HepG2 (cell line): Measurements from ENCODE around the gene PPOX. TPM values are rescaled to one million over a fixed set of nuclear protein-coding genes. Genes with fewer than 3 reads are reported as not detected.

Source experiments
- ADNP ChIP-seq: sonication (generic); formaldehyde crosslinking; IDR thresholded peaks from 2 replicates; pipeline ENCODE4 v1.4.0; 2020; ENCODE audit warnings: missing genetic modification reagents
- ESRRA ChIP-seq: sonication (generic); formaldehyde crosslinking; IDR thresholded peaks from 2 replicates; pipeline ENCODE4 v1.5.1; 2020; ENCODE audit warnings: mild to moderate bottlenecking, low read depth, missing genetic modification reagents
- GABPA ChIP-seq, 2 experiments: IDR thresholded peaks; 2 replicates each; pipeline ENCODE4 v1.6.1; 2011 to 2016; ENCODE audit warnings: low read depth in 2 of 2, low read length in 1 of 2, missing biosample characterization in 1 of 2, missing genetic modification characterization in 1 of 2
- GABPB1 ChIP-seq: IDR thresholded peaks from 2 replicates; pipeline ENCODE4 v1.6.1; 2016; ENCODE audit warnings: mild to moderate bottlenecking, missing genetic modification reagents, moderate library complexity, missing compliant biosample characterization
- HOXA3 ChIP-seq: sonication (generic); formaldehyde crosslinking; IDR thresholded peaks from 2 replicates; pipeline ENCODE4 v1.5.0; 2020; ENCODE audit warnings: missing genetic modification reagents
- IRF2 ChIP-seq: IDR thresholded peaks from 2 replicates; pipeline ENCODE4 v1.6.1; 2018; ENCODE audit warnings: missing genetic modification reagents, missing compliant biosample characterization
- ISL2 ChIP-seq: sonication (generic); formaldehyde crosslinking; IDR thresholded peaks from 2 replicates; pipeline ENCODE4 v1.5.0; 2020; ENCODE audit warnings: missing genetic modification reagents
- REPIN1 ChIP-seq: sonication (generic); formaldehyde crosslinking; IDR thresholded peaks from 2 replicates; pipeline ENCODE4 v1.8.0; 2022; ENCODE audit warnings: missing genetic modification reagents, low read depth, mild to moderate bottlenecking, borderline replicate concordance
- SIX1 ChIP-seq: sonication (generic); formaldehyde crosslinking; IDR thresholded peaks from 2 replicates; pipeline ENCODE4 v1.4.0; 2020; ENCODE audit warnings: missing genetic modification reagents, borderline replicate concordance
- SOX6 ChIP-seq, 2 experiments: fragments of 450-650 bp in 1 of 2; sonication (generic) in 1 of 2; formaldehyde crosslinking in 1 of 2; IDR thresholded peaks; 2 replicates each; pipeline versions ENCODE4 v1.4.0 to v1.6.1; 2017 to 2020; ENCODE audit warnings: antibody characterized with exemption in 1 of 2, mild to moderate bottlenecking in 1 of 2, missing genetic modification reagents in 1 of 2
- TBX2 ChIP-seq: sonication (generic); formaldehyde crosslinking; IDR thresholded peaks from 2 replicates; pipeline ENCODE4 v1.5.0; 2020; ENCODE audit warnings: missing genetic modification reagents, mild to moderate bottlenecking, borderline replicate concordance
- TEAD2 ChIP-seq: sonication (generic); formaldehyde crosslinking; IDR thresholded peaks from 2 replicates; pipeline ENCODE4 v1.9.0; 2021; ENCODE audit warnings: missing genetic modification reagents
- ZKSCAN8 ChIP-seq: IDR thresholded peaks from 2 replicates; pipeline ENCODE4 v1.6.1; 2016; ENCODE audit warnings: borderline replicate concordance, missing genetic modification reagents, missing compliant biosample characterization
- ZNF407 ChIP-seq: sonication (generic); formaldehyde crosslinking; IDR thresholded peaks from one replicate; pipeline ENCODE4 v1.5.1; 2020; ENCODE audit warnings: mild to moderate bottlenecking, missing genetic modification reagents; ENCODE audit errors: not compliant biosample characterization
- ZSCAN29 ChIP-seq: sonication (generic); formaldehyde crosslinking; conservative IDR thresholded peaks from 2 replicates; pipeline ENCODE4 v1.4.0; 2020; ENCODE audit warnings: mild to moderate bottlenecking, missing genetic modification reagents
- polyA plus RNA-seq, 8 experiments: library from polyadenylated mRNA; depleted of rRNA in 3 of 8; stranded (reverse) in 7 of 8; unstranded in 1 of 8; fragments of >200 nt; fragmentation: Illumina TruSeq in 4 of 8; extraction: Trizol in 4 of 8; gene quantifications; 2 replicates each; pipeline versions ENCODE4 v1.2.1 to v1.2.3, GENCODE V29; 2011 to 2016; ENCODE audit warnings: low read depth in 4 of 8, missing spikeins in 1 of 8, mixed read lengths in 1 of 8; ENCODE audit not compliant: insufficient read depth in 1 of 8
- total RNA-seq, 5 experiments: library from RNA; depleted of rRNA; stranded (reverse); fragments of >200 nt; fragmentation: Illumina TruSeq; extraction: Trizol; gene quantifications; 2 replicates each; pipeline ENCODE4 v1.2.3, GENCODE V29; 2016; ENCODE audit warnings: low read depth in 1 of 5
- TF ChIP-seq, protein P1 (sequence below): sonication (generic); formaldehyde crosslinking; IDR thresholded peaks from 2 replicates; pipeline ENCODE4 v1.4.0; 2020; ENCODE audit warnings: missing genetic modification reagents, borderline replicate concordance

PPOX gene
- total and polyA plus RNA-seq, 2 of the 13 experiments (the other 11 are each of a cell fraction or from before 2014, with no cell fraction given) = 15.5 to 27.7 TPM

- no peak for TF ChIP-seq ZNF407
- TF ChIP-seq IRF2 (CRISPR knock-in tag) = 0 out of 2 replicates have a peak, but pooled peaks have one; percentile 37
- no peak for TF ChIP-seq SOX6 (IDR thresholded peaks at IDR 0.05)
- TF ChIP-seq SOX6 (CRISPR knock-in tag; IDR thresholded peaks at IDR 0.05) = peak; percentile 14; the same call in 1 of the 2 replicates
- no peak; the same call in 1 of the 2 replicates for TF ChIP-seq HOXA3 (CRISPR knock-in tag)
- TF ChIP-seq GABPA (IDR thresholded peaks at IDR 0.05; ENCODE audit: low read depth, low read length) = no peak
- TF ChIP-seq GABPA (CRISPR knock-in tag; IDR thresholded peaks at IDR 0.05; ENCODE audit: low read depth) = peak; percentile 61; the same call in 1 of the 2 replicates
- 0 out of 2 replicates have a peak, but pooled peaks have one; percentile 22 for TF ChIP-seq TBX2 (CRISPR knock-in tag)
- TF ChIP-seq ADNP (CRISPR knock-in tag) = no peak
- TF ChIP-seq SIX1 (CRISPR knock-in tag) = 0 out of 2 replicates have a peak, but pooled peaks have one; percentile 27
- TF ChIP-seq REPIN1 (CRISPR knock-in tag) = peak; percentile 74; the same call in 1 of the 2 replicates
- TF ChIP-seq ISL2 (CRISPR knock-in tag) = no peak
- no peak for TF ChIP-seq ZSCAN29
- TF ChIP-seq ESRRA (CRISPR knock-in tag) = no peak
- 0 out of 2 replicates have a peak, but pooled peaks have one; percentile 44 for TF ChIP-seq ZKSCAN8 (CRISPR knock-in tag)
- TF ChIP-seq GABPB1 (CRISPR knock-in tag) = peak; percentile 46; the same call in 1 of the 2 replicates
- no peak for TF ChIP-seq TEAD2
- TF ChIP-seq, protein P1, sequence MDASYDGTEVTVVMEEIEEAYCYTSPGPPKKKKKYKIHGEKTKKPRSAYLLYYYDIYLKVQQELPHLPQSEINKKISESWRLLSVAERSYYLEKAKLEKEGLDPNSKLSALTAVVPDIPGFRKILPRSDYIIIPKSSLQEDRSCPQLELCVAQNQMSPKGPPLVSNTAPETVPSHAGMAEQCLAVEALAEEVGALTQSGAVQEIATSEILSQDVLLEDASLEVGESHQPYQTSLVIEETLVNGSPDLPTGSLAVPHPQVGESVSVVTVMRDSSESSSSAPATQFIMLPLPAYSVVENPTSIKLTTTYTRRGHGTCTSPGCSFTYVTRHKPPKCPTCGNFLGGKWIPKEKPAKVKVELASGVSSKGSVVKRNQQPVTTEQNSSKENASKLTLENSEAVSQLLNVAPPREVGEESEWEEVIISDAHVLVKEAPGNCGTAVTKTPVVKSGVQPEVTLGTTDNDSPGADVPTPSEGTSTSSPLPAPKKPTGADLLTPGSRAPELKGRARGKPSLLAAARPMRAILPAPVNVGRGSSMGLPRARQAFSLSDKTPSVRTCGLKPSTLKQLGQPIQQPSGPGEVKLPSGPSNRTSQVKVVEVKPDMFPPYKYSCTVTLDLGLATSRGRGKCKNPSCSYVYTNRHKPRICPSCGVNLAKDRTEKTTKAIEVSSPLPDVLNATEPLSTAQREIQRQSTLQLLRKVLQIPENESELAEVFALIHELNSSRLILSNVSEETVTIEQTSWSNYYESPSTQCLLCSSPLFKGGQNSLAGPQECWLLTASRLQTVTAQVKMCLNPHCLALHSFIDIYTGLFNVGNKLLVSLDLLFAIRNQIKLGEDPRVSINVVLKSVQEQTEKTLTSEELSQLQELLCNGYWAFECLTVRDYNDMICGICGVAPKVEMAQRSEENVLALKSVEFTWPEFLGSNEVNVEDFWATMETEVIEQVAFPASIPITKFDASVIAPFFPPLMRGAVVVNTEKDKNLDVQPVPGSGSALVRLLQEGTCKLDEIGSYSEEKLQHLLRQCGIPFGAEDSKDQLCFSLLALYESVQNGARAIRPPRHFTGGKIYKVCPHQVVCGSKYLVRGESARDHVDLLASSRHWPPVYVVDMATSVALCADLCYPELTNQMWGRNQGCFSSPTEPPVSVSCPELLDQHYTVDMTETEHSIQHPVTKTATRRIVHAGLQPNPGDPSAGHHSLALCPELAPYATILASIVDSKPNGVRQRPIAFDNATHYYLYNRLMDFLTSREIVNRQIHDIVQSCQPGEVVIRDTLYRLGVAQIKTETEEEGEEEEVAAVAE = peak; percentile 49; the same call in 1 of the 2 replicates
Observed at GRCh38 chr1:161209790-161210409, 43.7 kb downstream of the PPOX start (continued).
